CD1c-positive myeloid dendritic cell (primary cell): ENCODE data around the gene CD300LB.
"Not testable (repeated sequence)": the region's sequence is repeated elsewhere in the genome, so short reads cannot be mapped to it uniquely, and the experiment has no call there.

Source experiments
- DNase-seq: peaks from one replicate; pipeline ENCODE4 v3.0.0-alpha.2; 2016; ENCODE audit errors: extremely low spot score

CD300LB gene

GRCh38 chr17:74531231-74531761, at the start of gene CD300LB:
Gene CD300LB, minus strand, starts transcription at chr17:74531475. Its CDS starts 125 bp downstream, at chr17:74531350.
- peak; percentile 80 for DNase-seq

GRCh38 chr17:74579900-74580299, 48.6 kb upstream of the CD300LB start:
- DNase-seq = peak; percentile 53

- no peak for DNase-seq
These were observed 47.7 kb upstream of the CD300LB start for GRCh38 chr17:74578979-74579378.

DNA sequence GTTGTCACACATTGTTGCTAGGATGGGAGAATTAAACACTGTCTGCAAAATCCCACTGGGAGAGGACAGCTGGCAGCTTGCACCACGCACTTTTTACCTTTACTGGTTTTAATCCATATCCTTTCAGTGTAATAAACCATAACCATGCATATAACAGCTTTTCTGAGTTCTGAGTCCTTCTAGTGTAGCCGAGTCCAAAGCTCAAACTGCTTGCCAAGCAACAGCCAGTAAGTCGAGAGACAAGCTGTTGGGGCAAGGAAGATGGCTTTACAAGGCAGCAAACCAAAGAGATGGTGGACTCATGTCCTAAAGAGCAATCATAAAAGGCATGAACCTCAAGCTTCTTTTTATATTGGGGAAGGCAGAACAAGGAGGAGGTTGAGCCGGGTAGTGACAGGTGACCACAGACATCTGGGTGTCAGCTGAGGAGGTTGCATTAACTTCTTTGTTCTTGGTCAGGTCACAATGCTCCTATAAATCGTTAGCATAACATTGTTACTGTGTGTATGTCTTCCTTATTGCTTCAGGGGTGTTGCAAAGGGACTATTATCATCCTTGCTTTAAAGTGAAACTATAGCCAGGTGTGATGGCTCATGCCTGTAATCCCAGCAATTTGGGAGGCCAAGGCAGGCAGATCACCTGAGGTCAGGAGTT, 43.3 kb upstream of the CD300LB start:
- no peak for DNase-seq

DNA sequence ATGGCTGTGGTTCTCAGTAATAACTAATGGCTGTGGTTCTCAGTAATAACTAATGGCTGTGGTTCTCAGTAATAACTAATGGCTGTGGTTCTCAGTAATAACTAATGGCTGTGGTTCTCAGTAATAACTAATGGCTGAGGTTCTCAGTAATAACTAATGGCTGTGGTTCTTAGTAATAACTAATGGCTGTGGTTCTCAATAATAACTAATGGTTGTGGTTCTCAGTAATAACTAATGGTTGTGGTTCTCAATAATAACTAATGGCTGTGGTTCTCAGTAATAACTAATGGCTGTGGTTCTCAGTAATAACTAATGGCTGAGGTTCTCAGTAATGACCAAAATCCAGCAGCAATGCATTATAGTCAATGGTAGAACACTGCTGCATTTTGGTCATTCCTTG, 42.4 kb upstream of the CD300LB start:
- not testable (repeated sequence) for DNase-seq

DNA sequence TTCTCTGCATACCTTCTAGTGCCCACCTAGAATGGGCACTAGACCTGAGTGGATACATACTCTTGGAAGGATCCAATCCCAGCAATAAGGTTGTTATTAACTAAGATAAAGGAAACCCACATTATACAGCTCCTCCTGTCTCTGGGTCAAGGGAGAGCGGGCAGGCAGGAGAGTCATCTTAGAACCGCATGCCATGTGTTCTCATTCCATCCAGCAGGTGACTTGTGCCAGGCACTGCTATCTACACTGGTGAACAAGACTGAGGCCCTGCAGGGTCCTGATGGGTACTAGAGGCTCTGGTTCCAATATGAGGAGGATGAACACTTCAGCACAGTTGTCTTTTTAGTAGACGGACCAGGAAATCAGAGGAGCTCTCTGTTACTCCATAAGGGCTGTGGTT, 41.9 kb upstream of the CD300LB start:
- no peak for DNase-seq

DNA sequence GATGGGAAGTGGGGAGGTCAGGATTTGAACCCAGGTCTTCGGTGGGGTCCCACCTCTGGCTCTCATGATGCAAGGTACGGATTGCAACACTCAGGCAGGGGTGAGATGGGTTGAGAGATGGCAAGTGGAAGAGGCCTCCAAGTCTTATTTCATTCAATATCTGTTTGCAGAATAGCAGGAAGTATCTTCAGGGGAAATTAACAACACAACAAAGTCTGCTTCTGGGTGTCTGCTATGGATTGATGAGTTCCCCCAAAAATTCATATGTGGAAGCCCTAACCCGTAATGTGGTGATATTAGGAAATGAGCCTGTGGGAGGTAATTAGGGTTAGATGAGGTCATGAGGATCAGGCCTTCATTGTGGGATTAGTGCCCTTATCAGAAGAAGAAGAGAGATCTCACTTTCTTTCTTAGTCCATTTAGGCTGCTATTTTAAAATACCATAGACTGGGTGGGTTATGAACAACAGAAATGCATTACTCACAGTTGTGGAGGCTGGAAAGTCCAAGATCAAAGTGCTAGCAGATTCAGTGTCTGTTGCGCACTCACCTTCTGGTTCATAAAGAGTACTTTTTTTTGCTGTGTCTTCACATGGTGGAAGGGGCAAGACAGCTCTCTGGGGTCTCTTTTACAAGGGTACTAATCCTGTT, 40.5 kb upstream of the CD300LB start:
- DNase-seq = peak; percentile 42

DNA sequence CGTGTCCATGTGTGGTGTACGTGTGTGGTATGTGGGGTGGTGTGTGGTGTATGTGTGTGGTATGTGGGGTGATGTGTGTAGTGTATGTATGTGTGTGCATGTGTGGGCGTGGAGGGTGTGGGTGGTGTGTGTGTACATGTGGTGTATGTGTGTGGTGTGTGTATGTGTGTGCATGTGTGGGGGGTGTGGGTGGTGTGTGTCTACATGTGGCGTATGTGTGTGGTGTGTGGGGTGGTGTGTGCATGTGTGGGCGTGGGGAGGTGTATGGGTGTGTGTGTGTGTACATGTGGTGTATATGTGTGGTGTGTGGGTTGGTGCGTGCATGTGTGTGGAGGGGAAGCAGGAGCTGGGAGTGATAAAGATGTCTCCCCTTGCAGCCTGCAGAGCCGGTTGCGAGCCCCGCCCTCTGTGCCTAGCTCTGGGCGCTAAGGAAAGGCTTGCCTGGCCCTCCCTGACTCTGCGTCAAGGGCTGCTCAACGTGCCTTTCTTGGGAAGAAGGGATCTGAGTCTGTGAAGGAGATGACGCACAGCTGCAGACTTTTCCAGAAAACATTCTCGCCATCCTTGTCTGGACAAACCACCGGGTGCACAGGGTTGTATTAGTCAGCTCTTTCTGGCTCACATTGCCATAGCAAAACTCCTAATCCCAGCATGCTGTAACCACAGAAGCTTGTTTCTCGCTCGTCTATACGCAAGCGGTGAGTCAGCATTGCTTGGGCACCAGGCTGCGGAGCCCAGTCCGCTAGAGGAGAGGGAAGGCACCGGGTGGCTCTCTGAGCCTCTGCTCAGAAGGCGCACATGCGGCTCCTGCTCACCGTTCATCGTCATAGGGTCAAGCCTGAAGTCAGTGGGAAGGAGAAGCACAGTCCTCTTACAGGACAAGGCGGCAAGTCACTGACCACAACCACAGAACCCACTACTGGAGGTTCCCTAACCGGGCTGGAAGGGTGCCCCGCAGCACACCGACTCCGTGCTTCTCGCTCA, 38.0 kb upstream of the CD300LB start:
- DNase-seq = peak; percentile 94

DNA sequence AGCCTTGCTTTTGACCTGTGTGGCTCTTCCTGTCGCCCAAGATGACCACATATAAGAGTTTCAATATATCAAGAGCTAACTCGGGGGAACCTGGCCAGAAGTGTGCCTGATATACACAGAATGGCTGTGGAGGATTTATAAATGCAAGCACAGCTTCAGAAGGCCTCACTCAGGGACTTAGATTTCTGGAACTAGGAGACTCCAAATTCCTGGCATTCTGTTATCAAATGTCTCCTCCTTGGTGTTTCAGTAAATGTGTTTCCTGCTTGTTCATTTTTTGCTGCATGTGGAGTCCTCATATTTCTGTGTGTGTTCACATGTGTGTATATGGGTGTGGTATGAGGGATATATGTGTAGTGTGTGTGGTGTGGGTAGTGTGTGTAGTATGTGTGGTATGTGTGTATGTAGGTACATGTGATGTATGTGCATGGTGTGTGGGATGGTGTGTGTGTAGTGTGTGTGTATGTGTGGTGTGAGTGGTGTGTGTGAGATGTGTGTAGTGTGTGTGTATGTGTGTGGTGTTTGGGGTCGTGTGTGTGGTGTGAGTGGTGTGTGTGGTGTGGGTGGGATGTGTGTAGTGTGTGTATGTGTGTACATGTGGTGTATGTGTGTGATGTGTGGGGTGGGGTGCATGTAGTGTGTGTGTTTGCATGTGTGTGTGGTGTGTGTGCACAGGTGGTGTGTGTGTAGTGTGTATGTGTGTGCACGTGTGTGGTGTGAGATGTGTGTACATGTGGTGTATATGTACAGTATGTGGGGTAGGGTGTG, 37.0 kb upstream of the CD300LB start:
- DNase-seq = no peak

- DNase-seq = peak; percentile 77
These were observed 36.1 kb upstream of the CD300LB start, which contains the start of gene CD300H for GRCh38 chr17:74567397-74567796. Gene CD300H, minus strand, starts transcription at chr17:74567509.

GRCh38 chr17:74566132-74566753, 35.0 kb upstream of the CD300LB start:
- DNase-seq = peak; percentile 59

- DNase-seq = no peak
These were observed 33.9 kb upstream of the CD300LB start for GRCh38 chr17:74565126-74565525.

DNA sequence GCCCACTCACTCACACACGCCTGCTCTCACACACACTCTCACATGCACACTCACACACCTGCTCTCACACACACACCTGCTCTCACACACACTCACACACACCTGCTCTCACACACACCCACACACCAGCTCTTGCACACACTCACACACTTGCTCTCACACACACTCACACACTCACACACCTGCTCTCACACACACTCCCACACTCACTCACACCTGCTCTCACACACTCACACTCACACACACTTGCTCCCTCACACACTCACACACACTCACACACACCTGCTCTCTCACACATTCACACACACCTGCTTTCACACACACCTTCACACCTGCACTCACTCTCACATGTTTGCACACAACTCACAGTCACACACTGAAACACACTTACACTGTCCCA, 32.1 kb upstream of the CD300LB start:
- no peak for DNase-seq

DNA sequence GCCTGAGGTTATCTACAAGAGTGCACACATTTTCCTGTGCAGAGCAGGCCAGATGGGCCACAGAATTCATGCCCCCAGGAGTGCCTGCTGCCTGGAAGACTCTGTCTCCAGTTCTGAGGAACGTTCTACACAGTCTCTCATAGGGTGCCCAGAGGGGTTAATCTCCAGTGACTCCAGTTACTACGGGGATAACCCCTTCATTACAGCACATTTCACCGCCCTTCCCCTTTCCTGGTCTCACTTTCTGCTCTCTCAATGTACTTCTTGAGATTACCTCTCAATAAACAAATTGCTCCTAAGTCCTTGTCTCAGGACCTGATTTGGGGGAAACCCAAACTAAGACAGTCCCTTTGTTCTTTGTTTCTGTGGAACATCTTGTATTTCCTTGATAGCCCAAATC, 30.3 kb upstream of the CD300LB start:
- DNase-seq = no peak

- DNase-seq = no peak
These were observed 27.7 kb upstream of the CD300LB start for GRCh38 chr17:74558882-74559519.

- DNase-seq = not testable (repeated sequence)
These were observed 27.1 kb upstream of the CD300LB start for GRCh38 chr17:74558402-74558801.

DNA sequence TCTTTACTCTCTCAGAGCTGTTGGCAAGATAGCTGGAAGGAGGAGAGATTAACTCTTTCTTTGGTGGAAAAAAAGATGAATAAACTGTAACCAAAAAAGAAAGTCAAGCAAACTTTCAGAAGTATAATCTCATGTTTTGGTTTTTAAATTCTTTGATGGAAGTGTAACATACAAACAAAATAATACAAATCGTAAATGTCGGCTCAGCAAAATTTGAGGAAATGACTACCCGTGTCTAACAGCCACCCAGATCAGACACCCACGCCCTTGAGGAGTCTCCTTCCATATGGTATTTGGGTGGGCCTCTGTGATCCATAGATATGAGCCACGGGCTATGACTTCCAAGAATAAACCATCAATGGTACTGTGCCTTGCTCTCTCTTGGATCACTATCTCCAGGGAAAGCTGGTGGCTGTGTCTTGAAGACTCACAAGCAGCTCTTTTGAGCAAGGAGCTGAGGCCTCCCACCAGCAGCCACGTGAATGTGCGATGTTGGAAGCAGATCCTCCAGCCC, 24.2 kb upstream of the CD300LB start:
- DNase-seq = peak; percentile 24

- DNase-seq = no peak
These were observed 23.6 kb upstream of the CD300LB start for GRCh38 chr17:74554909-74555308.

DNA sequence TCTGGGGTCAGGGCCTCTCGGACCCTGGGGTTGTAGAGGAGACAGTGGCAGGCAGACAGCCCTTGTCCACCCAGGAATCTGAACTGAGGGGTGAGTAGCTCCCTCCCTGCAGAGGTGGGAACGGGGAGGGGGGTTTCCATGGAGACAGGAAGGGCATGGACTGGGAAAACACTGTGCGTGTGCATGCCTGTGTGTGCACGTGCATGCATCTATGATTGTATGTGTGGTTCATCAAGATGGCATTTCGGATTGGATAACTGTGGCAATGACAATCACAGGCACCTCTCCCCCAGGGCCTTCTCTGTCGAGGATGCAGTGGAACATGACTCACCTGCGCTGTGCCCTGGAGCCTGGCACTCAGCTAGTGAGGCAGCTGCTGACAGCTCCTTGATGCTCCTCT, 20.8 kb upstream of the CD300LB start:
- DNase-seq = no peak

GRCh38 chr17:74550602-74551001, 19.3 kb upstream of the CD300LB start:
- no peak for DNase-seq
